WTC11 (cell line): ENCODE data around the gene CPOX. TPM values are rescaled to one million over a fixed set of nuclear protein-coding genes. Genes with fewer than 3 reads are reported as not detected.
A peak's percentile ranks its signal among the peaks of the same experiment; 100 is the strongest.

Experiments used
- EMX1 ChIP-seq: fragments of 250-450 bp; sonication (Bioruptor Pico); IDR thresholded peaks from 2 replicates; pipeline ENCODE4 v1.8.0; 2021; ENCODE audit warnings: mild to moderate bottlenecking
- ETV6 ChIP-seq: sonication (generic); formaldehyde crosslinking; IDR thresholded peaks from 2 replicates; pipeline ENCODE4 v1.8.1; 2022; ENCODE audit warnings: mild to moderate bottlenecking, missing genetic modification reagents
- FOXJ3 ChIP-seq: sonication (generic); formaldehyde crosslinking; IDR thresholded peaks from 2 replicates; pipeline ENCODE4 v1.9.0; 2021; ENCODE audit warnings: missing genetic modification reagents, mild to moderate bottlenecking, borderline replicate concordance
- GABPB1 ChIP-seq: sonication (generic); formaldehyde crosslinking; IDR thresholded peaks from 2 replicates; pipeline ENCODE4 v1.8.1; 2023; ENCODE audit warnings: mild to moderate bottlenecking, missing genetic modification reagents
- NFYB ChIP-seq: sonication (generic); formaldehyde crosslinking; conservative IDR thresholded peaks from 2 replicates; pipeline ENCODE4 v1.8.0; 2022; ENCODE audit warnings: low read depth, missing genetic modification reagents
- NR1H2 ChIP-seq: sonication (generic); formaldehyde crosslinking; IDR thresholded peaks from 2 replicates; pipeline ENCODE4 v1.9.0; 2021; ENCODE audit warnings: mild to moderate bottlenecking, moderate library complexity, missing genetic modification reagents
- NR3C1 ChIP-seq: sonication (generic); formaldehyde crosslinking; conservative IDR thresholded peaks from 2 replicates; pipeline ENCODE4 v1.8.1; 2023; ENCODE audit warnings: low read depth, mild to moderate bottlenecking, missing genetic modification reagents
- SMAD3 ChIP-seq: sonication (generic); formaldehyde crosslinking; IDR thresholded peaks from 2 replicates; pipeline ENCODE4 v1.8.0; 2022; ENCODE audit warnings: missing genetic modification reagents, mild to moderate bottlenecking, borderline replicate concordance
- SOX15 ChIP-seq: fragments of 250-450 bp; sonication (Bioruptor Pico); IDR thresholded peaks from 2 replicates; pipeline ENCODE4 v1.9.0; 2021; ENCODE audit warnings: mild to moderate bottlenecking
- ZNF219 ChIP-seq: sonication (generic); formaldehyde crosslinking; IDR thresholded peaks from 2 replicates; pipeline ENCODE4 v1.8.0; 2023; ENCODE audit warnings: missing genetic modification reagents, mild to moderate bottlenecking, borderline replicate concordance
- ZNF671 ChIP-seq: fragments of 250-450 bp; sonication (Bioruptor Pico); IDR thresholded peaks from 2 replicates; pipeline ENCODE4 v1.8.0; 2021; ENCODE audit warnings: mild to moderate bottlenecking
- total RNA-seq: library from RNA; stranded (reverse); gene quantifications from 3 replicates; pipeline ENCODE4 v1.2.3, GENCODE V29; 2021
- TF ChIP-seq, protein P1 (sequence below): fragments of 250-450 bp; sonication (Bioruptor Pico); IDR thresholded peaks from 2 replicates; pipeline ENCODE4 v1.9.0; 2021; ENCODE audit warnings: mild to moderate bottlenecking, borderline replicate concordance
- TF ChIP-seq, protein P2 (sequence below): fragments of 250-450 bp; sonication (Bioruptor Pico); IDR thresholded peaks from 2 replicates; pipeline ENCODE4 v1.9.0; 2021; ENCODE audit warnings: moderate library complexity, mild to moderate bottlenecking, inconsistent platforms, borderline replicate concordance
- TF ChIP-seq, protein P3 (sequence below): sonication (generic); formaldehyde crosslinking; IDR thresholded peaks from 2 replicates; pipeline ENCODE4 v1.8.1; 2023; ENCODE audit warnings: mild to moderate bottlenecking, missing genetic modification reagents, borderline replicate concordance
- TF ChIP-seq, protein P4 (sequence below): fragments of 250-450 bp; sonication (Bioruptor Pico); IDR thresholded peaks from 2 replicates; pipeline ENCODE4 v1.9.0; 2021; ENCODE audit warnings: mild to moderate bottlenecking
- TF ChIP-seq, protein P5 (sequence below): sonication (generic); formaldehyde crosslinking; IDR thresholded peaks from 2 replicates; pipeline ENCODE4 v1.8.1; 2023; ENCODE audit warnings: mild to moderate bottlenecking, moderate library complexity, missing genetic modification reagents
- TF ChIP-seq, protein P6 (sequence below): sonication (generic); formaldehyde crosslinking; IDR thresholded peaks from 2 replicates; pipeline ENCODE4 v1.8.0; 2023; ENCODE audit warnings: missing genetic modification reagents, mild to moderate bottlenecking, borderline replicate concordance
- TF ChIP-seq, protein P7 (sequence below): sonication (generic); formaldehyde crosslinking; IDR thresholded peaks from 2 replicates; pipeline ENCODE4 v1.8.1; 2023; ENCODE audit warnings: mild to moderate bottlenecking, missing genetic modification reagents, moderate library complexity

Gene CPOX
- total RNA-seq, 1 experiment from 2014 or later = 33.4 TPM

DNA sequence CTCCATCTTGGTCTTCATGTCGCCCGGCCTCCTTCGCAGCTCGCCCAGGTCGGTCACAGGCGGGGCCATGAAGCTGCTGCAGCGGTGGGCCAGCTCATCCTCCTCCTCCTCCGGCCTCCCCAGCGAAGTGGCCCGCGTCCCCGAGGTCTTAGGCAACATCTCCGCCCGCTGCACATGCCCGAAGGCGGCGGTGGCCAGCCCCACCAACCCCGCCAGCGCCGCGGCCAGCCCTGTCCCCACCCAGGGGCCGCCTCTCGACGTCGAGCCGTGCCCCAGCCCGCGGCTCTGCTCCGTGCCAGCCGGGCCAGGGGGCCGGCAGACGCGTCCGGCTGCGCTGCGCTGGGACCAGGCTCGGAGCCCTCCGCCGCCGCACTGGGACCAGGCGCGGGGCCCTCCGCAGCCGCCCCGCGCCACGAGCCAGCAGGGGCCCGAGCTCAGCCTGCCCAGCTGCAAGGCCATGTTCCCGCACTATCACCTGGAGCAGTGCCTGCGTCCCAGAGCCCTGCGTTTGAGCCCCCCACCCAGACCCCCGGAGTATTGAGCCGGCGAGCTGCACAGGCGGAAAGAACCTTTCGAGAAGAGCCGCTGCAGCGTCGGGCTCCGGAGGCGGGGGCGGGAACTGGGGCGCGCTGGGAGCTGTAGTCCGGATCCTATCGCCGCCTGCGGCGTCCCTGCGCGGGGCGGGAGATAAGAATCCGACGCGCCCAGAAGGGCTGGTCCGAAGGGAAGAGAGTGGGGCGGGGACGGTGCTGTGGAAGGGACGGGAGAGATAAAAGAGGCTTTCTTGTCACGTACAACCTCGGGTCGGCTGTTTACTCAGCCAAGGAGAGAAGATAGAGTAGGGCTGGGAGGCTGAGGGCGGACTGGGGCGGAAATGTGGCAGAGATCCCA lies at the start of gene CPOX (continued):
- TF ChIP-seq, protein P1, sequence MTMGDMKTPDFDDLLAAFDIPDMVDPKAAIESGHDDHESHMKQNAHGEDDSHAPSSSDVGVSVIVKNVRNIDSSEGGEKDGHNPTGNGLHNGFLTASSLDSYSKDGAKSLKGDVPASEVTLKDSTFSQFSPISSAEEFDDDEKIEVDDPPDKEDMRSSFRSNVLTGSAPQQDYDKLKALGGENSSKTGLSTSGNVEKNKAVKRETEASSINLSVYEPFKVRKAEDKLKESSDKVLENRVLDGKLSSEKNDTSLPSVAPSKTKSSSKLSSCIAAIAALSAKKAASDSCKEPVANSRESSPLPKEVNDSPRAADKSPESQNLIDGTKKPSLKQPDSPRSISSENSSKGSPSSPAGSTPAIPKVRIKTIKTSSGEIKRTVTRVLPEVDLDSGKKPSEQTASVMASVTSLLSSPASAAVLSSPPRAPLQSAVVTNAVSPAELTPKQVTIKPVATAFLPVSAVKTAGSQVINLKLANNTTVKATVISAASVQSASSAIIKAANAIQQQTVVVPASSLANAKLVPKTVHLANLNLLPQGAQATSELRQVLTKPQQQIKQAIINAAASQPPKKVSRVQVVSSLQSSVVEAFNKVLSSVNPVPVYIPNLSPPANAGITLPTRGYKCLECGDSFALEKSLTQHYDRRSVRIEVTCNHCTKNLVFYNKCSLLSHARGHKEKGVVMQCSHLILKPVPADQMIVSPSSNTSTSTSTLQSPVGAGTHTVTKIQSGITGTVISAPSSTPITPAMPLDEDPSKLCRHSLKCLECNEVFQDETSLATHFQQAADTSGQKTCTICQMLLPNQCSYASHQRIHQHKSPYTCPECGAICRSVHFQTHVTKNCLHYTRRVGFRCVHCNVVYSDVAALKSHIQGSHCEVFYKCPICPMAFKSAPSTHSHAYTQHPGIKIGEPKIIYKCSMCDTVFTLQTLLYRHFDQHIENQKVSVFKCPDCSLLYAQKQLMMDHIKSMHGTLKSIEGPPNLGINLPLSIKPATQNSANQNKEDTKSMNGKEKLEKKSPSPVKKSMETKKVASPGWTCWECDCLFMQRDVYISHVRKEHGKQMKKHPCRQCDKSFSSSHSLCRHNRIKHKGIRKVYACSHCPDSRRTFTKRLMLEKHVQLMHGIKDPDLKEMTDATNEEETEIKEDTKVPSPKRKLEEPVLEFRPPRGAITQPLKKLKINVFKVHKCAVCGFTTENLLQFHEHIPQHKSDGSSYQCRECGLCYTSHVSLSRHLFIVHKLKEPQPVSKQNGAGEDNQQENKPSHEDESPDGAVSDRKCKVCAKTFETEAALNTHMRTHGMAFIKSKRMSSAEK (CRISPR knock-in tag) = no peak
- TF ChIP-seq NR3C1 (CRISPR knock-in tag) (no peak), SMAD3 (peak; percentile 21; the same call in 1 of the 2 replicates), FOXJ3 (no peak), ZNF219 (CRISPR knock-in tag) (no peak), ZNF671 (CRISPR knock-in tag) (no peak), EMX1 (CRISPR knock-in tag) (no peak), ETV6 (CRISPR knock-in tag) (0 out of 2 replicates have a peak, but pooled peaks have one; percentile 11), NR1H2 (no peak), NFYB (CRISPR knock-in tag) (no peak), SOX15 (no peak), GABPB1 (peak; percentile 65)
- TF ChIP-seq, protein P2, sequence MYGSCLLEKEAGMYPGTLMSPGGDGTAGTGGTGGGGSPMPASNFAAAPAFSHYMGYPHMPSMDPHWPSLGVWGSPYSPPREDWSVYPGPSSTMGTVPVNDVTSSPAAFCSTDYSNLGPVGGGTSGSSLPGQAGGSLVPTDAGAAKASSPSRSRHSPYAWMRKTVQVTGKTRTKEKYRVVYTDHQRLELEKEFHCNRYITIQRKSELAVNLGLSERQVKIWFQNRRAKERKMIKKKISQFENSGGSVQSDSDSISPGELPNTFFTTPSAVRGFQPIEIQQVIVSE (CRISPR knock-in tag) = no peak
- TF ChIP-seq, protein P3, sequence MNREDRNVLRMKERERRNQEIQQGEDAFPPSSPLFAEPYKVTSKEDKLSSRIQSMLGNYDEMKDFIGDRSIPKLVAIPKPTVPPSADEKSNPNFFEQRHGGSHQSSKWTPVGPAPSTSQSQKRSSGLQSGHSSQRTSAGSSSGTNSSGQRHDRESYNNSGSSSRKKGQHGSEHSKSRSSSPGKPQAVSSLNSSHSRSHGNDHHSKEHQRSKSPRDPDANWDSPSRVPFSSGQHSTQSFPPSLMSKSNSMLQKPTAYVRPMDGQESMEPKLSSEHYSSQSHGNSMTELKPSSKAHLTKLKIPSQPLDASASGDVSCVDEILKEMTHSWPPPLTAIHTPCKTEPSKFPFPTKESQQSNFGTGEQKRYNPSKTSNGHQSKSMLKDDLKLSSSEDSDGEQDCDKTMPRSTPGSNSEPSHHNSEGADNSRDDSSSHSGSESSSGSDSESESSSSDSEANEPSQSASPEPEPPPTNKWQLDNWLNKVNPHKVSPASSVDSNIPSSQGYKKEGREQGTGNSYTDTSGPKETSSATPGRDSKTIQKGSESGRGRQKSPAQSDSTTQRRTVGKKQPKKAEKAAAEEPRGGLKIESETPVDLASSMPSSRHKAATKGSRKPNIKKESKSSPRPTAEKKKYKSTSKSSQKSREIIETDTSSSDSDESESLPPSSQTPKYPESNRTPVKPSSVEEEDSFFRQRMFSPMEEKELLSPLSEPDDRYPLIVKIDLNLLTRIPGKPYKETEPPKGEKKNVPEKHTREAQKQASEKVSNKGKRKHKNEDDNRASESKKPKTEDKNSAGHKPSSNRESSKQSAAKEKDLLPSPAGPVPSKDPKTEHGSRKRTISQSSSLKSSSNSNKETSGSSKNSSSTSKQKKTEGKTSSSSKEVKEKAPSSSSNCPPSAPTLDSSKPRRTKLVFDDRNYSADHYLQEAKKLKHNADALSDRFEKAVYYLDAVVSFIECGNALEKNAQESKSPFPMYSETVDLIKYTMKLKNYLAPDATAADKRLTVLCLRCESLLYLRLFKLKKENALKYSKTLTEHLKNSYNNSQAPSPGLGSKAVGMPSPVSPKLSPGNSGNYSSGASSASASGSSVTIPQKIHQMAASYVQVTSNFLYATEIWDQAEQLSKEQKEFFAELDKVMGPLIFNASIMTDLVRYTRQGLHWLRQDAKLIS (CRISPR knock-in tag) = peak; percentile 87; the same call in 1 of the 2 replicates
- TF ChIP-seq, protein P4, sequence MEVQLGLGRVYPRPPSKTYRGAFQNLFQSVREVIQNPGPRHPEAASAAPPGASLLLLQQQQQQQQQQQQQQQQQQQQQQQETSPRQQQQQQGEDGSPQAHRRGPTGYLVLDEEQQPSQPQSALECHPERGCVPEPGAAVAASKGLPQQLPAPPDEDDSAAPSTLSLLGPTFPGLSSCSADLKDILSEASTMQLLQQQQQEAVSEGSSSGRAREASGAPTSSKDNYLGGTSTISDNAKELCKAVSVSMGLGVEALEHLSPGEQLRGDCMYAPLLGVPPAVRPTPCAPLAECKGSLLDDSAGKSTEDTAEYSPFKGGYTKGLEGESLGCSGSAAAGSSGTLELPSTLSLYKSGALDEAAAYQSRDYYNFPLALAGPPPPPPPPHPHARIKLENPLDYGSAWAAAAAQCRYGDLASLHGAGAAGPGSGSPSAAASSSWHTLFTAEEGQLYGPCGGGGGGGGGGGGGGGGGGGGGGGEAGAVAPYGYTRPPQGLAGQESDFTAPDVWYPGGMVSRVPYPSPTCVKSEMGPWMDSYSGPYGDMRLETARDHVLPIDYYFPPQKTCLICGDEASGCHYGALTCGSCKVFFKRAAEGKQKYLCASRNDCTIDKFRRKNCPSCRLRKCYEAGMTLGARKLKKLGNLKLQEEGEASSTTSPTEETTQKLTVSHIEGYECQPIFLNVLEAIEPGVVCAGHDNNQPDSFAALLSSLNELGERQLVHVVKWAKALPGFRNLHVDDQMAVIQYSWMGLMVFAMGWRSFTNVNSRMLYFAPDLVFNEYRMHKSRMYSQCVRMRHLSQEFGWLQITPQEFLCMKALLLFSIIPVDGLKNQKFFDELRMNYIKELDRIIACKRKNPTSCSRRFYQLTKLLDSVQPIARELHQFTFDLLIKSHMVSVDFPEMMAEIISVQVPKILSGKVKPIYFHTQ (CRISPR knock-in tag) = no peak
- TF ChIP-seq, protein P5, sequence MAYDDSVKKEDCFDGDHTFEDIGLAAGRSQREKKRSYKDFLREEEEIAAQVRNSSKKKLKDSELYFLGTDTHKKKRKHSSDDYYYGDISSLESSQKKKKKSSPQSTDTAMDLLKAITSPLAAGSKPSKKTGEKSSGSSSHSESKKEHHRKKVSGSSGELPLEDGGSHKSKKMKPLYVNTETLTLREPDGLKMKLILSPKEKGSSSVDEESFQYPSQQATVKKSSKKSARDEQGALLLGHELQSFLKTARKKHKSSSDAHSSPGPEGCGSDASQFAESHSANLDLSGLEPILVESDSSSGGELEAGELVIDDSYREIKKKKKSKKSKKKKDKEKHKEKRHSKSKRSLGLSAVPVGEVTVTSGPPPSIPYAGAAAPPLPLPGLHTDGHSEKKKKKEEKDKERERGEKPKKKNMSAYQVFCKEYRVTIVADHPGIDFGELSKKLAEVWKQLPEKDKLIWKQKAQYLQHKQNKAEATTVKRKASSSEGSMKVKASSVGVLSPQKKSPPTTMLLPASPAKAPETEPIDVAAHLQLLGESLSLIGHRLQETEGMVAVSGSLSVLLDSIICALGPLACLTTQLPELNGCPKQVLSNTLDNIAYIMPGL (CRISPR knock-in tag) = no peak
- TF ChIP-seq, protein P6, sequence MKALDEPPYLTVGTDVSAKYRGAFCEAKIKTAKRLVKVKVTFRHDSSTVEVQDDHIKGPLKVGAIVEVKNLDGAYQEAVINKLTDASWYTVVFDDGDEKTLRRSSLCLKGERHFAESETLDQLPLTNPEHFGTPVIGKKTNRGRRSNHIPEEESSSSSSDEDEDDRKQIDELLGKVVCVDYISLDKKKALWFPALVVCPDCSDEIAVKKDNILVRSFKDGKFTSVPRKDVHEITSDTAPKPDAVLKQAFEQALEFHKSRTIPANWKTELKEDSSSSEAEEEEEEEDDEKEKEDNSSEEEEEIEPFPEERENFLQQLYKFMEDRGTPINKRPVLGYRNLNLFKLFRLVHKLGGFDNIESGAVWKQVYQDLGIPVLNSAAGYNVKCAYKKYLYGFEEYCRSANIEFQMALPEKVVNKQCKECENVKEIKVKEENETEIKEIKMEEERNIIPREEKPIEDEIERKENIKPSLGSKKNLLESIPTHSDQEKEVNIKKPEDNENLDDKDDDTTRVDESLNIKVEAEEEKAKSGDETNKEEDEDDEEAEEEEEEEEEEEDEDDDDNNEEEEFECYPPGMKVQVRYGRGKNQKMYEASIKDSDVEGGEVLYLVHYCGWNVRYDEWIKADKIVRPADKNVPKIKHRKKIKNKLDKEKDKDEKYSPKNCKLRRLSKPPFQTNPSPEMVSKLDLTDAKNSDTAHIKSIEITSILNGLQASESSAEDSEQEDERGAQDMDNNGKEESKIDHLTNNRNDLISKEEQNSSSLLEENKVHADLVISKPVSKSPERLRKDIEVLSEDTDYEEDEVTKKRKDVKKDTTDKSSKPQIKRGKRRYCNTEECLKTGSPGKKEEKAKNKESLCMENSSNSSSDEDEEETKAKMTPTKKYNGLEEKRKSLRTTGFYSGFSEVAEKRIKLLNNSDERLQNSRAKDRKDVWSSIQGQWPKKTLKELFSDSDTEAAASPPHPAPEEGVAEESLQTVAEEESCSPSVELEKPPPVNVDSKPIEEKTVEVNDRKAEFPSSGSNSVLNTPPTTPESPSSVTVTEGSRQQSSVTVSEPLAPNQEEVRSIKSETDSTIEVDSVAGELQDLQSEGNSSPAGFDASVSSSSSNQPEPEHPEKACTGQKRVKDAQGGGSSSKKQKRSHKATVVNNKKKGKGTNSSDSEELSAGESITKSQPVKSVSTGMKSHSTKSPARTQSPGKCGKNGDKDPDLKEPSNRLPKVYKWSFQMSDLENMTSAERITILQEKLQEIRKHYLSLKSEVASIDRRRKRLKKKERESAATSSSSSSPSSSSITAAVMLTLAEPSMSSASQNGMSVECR (CRISPR knock-in tag) = peak; percentile 40; the same call in 1 of the 2 replicates
- TF ChIP-seq, protein P7, sequence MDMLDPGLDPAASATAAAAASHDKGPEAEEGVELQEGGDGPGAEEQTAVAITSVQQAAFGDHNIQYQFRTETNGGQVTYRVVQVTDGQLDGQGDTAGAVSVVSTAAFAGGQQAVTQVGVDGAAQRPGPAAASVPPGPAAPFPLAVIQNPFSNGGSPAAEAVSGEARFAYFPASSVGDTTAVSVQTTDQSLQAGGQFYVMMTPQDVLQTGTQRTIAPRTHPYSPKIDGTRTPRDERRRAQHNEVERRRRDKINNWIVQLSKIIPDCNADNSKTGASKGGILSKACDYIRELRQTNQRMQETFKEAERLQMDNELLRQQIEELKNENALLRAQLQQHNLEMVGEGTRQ (CRISPR knock-in tag) = no peak
